NCI-H1436 (cell line): ENCODE measurements around the gene LIMS4.
"Not testable (repeated sequence)": the region's sequence is repeated elsewhere in the genome, so short reads cannot be mapped to it uniquely, and the experiment has no call there.

Experiments
- DNase-seq: peaks from one replicate; lab custom pipeline; 2025; lab: John Stamatoyannopoulos, UW

LIMS4 gene

DNA sequence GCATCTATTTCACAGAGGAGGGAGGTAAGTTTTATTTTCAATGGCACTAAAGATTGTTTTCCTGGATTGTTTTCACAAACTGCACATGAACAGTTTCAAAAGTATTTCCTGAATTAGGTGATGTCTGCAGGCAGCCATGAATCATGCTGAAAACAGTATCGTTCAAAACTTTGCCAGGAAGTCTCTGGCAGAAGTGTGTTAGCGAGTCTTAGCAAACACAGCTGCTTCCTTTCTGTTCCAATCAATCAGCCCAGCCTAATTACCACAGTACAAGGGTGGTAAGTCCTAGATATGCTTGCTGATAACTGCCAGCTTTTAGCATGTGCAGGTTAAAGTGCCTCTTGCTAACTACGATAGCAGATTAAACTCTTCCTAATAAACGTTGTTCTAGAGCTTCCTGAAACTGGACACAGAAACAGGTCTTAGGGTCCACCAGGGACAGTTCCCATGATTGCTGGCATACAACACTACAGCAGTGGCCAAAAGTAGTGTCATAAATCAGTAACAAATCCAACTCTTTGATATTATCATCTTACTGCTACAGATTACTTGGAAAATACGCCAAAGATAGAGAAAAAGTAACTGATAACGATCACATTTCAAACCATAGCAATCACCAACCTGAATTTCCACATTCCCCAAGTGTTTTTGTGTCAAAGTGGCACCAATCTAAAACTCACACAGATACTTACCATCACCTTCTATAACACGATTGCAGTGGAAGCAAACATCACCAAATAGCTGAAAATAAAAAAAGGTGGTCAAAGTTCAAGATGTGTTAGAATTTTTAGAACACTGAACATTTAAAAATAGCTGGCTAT, 23.3 kb downstream of the LIMS4 start:
- DNase-seq, result not testable (repeated sequence)

DNA sequence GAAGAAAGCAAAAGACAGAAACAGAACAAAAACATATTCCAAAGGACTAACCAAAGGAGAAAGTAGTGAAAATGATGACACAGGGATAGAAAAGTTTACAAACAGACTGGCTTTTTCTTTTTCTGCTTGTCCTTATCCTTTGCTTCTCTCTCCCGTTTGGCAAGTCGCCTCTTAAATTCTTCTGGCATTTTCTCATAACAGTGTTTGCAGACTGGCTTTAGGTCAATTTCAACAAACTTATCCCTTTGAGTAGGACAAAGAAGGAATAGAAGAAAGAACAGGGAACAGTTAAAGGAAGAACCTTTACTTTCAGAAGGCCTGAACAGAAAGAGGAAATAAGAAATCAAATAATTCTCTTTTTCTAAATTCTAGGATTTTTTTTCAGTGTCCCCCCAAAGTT, 26.0 kb downstream of the LIMS4 start:
- not testable (repeated sequence) for DNase-seq

DNA sequence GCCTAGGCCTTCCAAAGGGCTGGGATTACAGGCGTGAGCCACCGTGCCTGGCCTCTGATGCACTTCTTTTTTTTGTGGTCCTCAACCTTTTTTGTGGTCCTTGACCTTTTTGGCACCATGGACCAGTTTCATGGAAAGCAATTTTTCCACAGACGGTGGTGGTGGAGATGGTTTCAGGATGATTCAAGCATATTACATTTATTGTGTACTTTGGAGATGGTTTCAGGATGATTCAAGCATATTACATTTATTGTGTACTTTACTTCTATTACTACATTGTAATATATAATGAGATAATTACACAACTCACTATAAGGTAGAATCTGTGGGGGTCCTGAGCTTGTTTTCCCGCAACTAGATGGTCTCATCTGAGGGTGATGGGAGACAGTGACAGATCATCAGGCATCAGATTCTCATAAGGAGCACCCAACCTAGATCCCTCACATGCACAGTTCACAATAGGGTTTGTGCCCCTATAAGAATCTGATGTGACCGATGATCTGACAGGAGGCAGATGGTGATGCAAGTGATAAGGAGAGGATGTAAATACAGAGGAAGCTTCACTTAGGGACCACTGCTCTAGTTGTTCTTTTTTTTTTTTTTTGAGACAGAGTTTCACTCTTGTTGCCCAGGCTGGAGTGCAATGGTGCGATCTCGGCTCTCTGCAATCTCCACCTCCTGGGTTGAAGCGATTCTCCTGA, 29.2 kb downstream of the LIMS4 start:
- not testable (repeated sequence) for DNase-seq

DNA sequence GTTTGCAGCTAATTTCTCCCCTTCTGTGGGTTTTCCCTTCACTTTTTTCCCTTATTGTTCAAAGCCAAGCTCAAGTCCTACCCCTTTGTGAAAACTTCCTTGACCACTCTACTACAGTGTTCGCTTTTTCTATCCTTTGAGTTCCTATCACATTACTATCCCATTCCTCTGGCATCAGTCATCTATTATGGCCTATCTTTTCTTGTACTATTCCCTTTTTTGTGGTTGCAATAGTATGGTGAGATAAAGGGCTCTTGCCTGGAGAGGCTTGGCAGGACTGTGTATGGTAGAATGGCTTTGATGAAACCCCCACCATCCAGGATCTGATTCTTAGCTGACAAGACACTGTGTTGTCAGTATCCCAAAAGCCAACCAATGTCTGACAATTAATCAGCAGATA, 30.7 kb downstream of the LIMS4 start:
- DNase-seq, result not testable (repeated sequence)

DNA sequence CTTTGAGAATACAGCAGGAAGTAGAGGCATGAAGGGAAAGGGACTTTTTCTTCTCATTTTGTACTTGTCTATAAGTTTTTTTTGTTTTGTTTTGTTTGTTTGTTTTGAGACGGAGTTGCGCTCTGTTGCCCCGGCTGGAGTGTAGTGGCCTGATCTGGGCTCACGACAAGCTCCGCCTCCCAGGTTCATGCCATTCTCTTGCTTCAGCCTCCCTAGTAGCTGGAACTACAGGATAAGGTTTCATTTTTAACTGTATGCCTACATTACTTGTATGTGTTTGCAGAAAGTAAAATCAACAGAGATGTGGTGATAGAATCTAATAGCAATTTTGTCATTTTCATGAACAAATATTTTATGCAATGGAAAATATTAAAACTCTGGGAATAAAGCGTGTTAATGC, 38.1 kb downstream of the LIMS4 start:
- DNase-seq, result not testable (repeated sequence)

DNA sequence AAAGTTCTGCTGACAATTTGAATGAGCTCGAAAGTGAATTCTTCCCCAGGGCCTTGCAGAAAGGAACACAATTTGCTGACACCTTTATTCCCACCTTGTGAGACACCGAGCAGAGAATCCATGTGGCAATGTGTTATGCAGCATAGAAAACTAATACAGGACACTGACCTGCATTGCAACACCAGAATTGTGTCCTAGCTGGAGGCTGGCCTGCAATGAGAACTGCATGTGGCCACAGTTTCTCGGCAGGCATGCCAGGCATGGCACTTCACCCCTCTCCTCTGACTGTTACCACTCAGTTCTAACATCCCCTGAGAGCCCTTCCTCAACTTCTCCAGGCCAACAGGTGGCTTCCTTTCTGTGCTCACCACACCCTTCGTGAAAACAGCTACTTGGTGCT, 46.9 kb downstream of the LIMS4 start:
- DNase-seq, result not testable (repeated sequence)

DNA sequence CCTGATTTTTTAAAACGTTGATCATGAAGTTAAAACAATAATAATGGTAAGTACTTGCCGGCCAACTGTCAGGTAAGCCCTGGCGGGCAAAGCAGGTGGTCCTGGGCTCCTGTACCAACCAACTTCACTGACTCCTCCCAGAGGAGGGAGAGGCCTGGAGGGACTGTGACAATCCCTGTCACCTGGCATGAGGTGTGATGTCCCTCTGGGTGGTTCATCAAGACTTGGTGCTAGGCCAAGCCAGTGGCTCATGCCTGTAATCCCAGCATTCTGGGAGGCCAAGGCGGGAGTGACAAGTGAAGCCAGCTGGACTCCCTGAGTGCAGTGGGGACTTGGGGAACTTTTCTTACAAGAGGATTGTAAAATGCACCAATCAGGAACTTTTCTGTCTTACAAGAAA, 48.2 kb downstream of the LIMS4 start:
- not testable (repeated sequence) for DNase-seq

DNA sequence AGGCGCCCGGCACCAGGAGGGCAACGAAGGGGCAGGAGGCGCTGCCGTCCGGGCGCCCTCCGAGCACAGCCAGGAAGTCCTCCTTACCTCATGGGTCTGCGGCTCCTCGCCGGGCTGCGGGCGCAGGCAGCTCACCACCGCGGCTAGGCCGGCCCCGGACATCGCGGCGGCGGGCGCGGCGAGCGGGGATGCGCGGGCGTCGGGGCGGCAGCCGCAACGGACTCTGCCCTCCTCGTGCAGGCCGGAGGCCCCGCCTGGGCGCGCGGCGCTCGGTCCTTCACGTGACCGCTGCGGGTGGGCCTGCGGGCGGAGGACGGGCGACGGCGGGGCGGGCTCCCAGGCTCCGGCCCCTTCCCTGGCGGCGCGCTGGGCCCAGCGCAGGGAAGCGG, 49.0 kb downstream of the LIMS4 start:
- DNase-seq, result not testable (repeated sequence)

DNA sequence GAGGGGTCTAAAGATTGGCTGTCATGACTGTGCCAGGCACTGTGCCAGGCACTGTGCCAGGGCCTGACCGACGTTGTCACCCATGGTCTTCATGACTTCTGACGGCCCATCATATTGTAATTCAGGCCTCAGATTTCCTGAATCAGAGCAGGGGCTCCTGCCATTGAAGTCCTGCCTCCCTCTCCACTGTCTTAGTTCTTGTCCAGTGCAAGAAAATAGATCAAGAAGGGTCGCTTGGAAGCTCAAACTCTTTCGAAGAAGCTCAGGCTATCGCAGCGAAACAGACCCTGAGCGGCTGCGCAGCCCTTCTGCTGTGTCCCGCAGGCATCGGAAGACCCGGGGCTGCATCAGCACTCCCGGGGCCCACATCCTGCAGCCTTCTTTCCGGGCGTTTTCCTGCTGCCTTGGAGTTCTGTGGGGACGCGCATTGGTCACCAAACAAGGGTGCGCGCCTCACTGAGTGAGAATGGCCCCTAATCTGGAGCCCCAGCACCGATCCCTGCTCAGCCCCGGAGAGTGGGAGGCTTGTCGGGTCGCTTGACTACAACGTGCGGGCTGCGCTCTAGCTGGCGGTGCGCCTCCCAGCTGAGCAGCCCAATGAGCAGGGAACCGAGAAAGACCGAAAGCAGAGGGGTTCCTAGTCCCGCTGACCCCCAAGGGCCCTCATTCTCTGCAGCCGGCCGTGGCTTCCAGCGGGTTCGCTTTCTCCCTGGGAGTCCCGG, 49.6 kb downstream of the LIMS4 start:
- not testable (repeated sequence) for DNase-seq

DNA sequence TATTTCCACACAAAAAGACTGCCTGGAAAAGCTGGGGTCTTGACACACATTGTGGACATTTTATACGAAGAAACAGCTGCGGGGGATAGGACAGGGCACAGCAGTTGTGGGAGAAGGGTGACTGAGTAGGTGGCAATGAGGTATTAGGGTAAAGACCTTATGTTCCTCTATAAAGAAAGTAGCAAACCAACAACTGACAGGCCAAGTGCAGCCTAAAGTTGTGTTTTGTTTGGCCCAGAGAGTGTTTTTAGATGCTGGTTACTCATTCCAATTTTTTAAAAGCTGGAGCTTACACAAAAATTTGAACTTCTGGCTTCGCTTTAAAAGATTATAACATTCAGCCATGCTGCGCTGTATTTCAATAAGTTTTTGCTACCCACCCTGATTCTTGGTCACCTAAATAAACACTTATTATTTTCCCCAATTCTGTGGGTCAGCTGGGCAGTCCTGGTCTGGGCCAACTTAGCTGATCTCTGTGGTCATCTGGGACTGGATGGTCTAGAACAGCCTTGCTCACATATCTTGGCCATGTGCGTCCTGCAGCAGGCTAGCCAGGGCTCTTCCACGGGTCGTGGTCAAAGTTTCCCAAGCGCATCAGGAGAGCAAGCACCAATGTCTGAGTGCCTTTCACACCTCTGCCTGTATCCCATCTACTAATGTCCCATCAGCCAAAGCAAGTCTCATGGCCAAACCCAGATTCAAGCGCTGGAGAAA, 51.8 kb downstream of the LIMS4 start:
- not testable (repeated sequence) for DNase-seq

DNA sequence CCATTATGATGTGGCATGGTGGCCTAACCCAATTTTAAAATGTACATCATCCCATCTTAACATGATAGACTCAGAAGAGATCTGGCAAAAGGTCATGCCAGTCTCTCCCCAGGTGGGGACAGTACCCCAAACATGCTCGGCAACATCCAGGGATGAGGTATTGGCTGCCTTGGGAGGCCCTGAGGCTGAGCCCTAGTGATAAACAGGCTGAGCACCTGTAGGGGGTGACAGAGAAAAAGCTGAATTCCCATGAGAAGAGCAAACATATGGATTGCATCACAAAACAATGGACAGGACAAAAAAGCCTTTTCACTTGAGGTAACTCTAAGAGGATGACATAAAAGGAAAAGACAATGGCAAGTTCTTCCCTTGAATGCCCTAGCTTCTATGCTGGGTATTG, 65.5 kb downstream of the LIMS4 start:
- not testable (repeated sequence) for DNase-seq

DNA sequence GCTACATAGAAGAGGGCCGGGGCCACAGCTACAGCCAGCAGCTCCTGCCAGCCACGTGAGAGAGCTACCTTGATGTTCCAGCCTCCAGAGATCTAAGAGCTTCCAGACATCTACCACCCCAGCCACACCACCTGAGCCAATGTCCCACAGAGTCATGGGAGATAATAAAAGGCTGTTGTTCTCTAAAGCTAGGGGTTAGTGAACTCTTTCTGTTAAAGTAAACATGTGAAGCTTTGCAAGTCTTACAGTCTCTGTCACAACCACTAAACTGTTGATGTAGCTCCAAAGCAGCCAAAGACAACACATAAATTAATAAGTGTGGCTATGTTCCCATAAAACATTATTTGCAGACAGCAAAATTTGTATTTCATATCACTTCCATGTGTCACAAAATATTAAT, 67.6 kb downstream of the LIMS4 start:
- DNase-seq, result not testable (repeated sequence)

DNA sequence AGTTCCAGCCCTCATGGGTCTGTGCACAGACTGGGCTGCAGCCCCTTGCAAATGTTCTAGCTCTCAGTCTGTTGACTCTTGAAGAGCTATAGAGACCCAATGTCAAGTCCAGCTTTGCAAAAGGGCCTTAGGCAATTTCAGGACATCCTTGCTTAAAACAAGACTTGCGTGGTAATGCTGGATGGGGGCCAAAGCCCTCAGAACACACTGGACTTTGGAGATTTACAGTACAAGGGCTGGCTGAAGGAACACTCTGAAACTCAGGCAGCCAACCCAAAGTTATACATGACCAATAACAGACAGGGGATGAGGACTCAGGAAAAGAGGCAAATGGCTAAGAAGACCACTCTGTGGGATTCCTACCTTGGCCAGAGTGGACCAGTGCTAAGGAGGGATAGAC, 68.4 kb downstream of the LIMS4 start:
- not testable (repeated sequence) for DNase-seq

DNA sequence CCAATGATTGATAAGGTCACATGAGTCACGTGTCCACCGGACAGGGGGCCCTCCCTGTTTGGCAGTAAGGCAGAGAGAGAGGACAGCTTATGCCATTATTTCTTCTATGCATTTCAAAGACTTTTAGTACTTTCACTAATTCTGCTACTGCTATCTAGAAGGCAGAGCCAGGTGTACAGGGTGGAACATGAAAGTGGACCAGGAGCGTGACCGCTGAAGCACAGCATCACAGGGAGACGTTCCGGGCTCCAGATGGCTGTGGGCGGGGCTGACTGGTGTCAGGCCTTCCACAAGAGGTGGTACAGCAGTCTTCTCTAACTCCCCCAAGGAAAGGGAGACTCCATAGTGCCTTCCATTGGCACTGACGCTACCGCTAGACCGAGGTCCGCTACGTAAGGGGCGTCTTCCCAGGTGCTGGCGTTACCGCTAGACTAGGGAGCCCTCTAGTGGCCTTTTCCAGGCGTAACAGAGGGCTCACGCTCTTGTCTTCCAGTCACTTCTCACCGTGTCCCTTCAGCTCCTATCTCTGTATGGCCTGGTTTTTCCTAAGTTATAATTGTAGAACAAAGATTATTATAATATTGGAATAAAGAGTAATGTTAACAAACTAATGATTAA, 71.5 kb downstream of the LIMS4 start:
- not testable (repeated sequence) for DNase-seq

DNA sequence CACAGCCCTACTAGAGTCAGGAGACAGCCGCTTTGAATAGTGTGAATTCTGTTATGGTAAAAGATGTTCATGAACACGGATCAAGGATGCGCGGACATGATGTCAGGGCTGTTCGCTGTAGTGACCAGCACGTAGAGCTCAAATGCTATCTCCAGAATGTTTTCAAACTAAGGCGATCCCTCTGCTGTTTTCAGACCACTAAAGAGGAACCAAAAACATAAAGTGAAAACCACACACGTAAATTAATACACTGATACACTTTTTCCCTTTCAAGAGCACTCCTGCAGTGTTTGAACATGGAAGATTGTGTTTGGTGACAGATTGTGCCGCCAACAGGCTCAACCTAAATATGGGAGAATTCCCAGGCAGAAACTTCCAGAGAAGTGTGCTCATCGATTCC, 73.2 kb downstream of the LIMS4 start:
- DNase-seq, result not testable (repeated sequence)

DNA sequence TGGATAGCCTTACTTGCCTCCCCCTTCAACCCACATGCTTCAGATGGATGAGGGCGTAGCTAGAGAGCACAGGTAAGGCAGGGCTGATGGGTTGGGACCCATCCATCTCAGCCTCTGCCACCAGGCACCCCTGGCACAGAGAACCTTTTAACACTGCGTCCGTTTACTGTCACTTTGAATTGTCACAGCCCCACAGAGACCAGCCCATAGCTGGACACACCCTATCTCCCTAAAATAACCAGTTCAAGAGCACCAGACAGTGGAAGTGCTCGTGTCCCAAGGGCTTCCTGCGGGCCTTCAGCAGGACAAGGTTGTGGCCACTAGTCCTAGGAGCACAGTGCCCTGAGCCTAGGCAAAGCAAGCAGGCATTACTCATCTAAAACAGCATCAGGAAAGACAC, 76.6 kb downstream of the LIMS4 start:
- DNase-seq, result not testable (repeated sequence)
